ENCODE measurements around the gene SH3TC1.

- no peak for TF ChIP-seq CTCF (IDR thresholded peaks at IDR 0.05)
- TF ChIP-seq POLR2A (IDR thresholded peaks at IDR 0.05) = peak; percentile 36
- TF ChIP-seq EP300 (IDR thresholded peaks at IDR 0.05) = no peak
These were observed 40.2 kb upstream of the SH3TC1 start, which contains the start of gene ABLIM2 for GRCh38 chr4:8158710-8159536.
